GM12878 (cell line): Measurements from ENCODE around the gene SGIP1. TPM values are rescaled to one million over a fixed set of nuclear protein-coding genes. Genes with fewer than 3 reads are reported as not detected.

ENCODE experiments used
- ATAC-seq: fragments of 200-7000 bp; cut with Tn5 transposase; 3 replicates; pipeline ENCODE4 v1.9.1; 2020; ENCODE audit warnings: mild to moderate bottlenecking, moderate library complexity
- BruUV-seq: library from RNA; stranded (reverse); fragments of 400-500 nt; replicated peaks from 2 replicates; lab custom pipeline; 2021; lab: Mats Ljungman, UMichigan
- CTCF ChIA-PET: fragments of 300-600 bp; sonication (Branson Sonifier 250); formaldehyde crosslinking; extraction: SDS; loops from one replicate; lab custom pipeline; 2021; ENCODE audit warnings: inconsistent platforms; lab: Yijun Ruan, JAX
- POLR2A ChIA-PET: fragments of 350-600 bp; formaldehyde crosslinking; extraction: SDS; loops from one replicate; lab custom pipeline; 2021; ENCODE audit warnings: inconsistent platforms; lab: Charles Lee
- RAD21 ChIA-PET: fragments of 300-600 bp; sonication (Branson Sonifier 250); formaldehyde crosslinking; loops from one replicate; lab custom pipeline; 2023; ENCODE audit warnings: antibody characterized with exemption; ENCODE audit not compliant: unreplicated experiment; lab: Charles Lee
- SMC1A ChIA-PET: fragments of 300-600 bp; sonication (Branson Sonifier 250); formaldehyde crosslinking; loops from one replicate; lab custom pipeline; 2023; ENCODE audit not compliant: unreplicated experiment, uncharacterized antibody; lab: Charles Lee
- DNase-seq: peaks from one replicate; pipeline ENCODE4 v3.0.0-alpha.2; 2011; ENCODE audit warnings: low read depth, low spot score
- FAIRE-seq: peaks from 3 replicates; lab custom pipeline; 2011; peaks lifted over from hg19 to GRCh38; lab: Jason Lieb, UNC
- H2AFZ ChIP-seq: 2 replicates; pipeline ENCODE4 v1.6.0; 2011; ENCODE audit warnings: low read depth, low read length, control low read depth; ENCODE audit not compliant: control insufficient read depth
- H3K27ac ChIP-seq: 2 replicates; pipeline ENCODE4 v1.5.1; 2011; ENCODE audit warnings: control low read depth; ENCODE audit not compliant: control insufficient read depth, insufficient read depth
- H3K27me3 ChIP-seq, 2 experiments: replicated peaks in 1 of 2; 2 replicates each; pipeline versions ENCODE4 v1.6.0 to v1.6.1; 2011; ENCODE audit warnings: low read length in 1 of 2; ENCODE audit not compliant: control insufficient read depth in 2 of 2, insufficient read depth in 2 of 2
- H3K36me3 ChIP-seq, 2 experiments: 2 replicates each; pipeline ENCODE4 v1.5.1; 2011; ENCODE audit warnings: low read length in 1 of 2; ENCODE audit not compliant: control insufficient read depth in 2 of 2, insufficient read depth in 2 of 2
- H3K4me1 ChIP-seq: 2 replicates; pipeline ENCODE4 v1.6.1; 2011; ENCODE audit warnings: mild to moderate bottlenecking, low read length, moderate library complexity, mixed read lengths; ENCODE audit not compliant: control insufficient read depth, insufficient read depth
- H3K4me2 ChIP-seq: 2 replicates; pipeline ENCODE4 v1.6.0; 2011; ENCODE audit warnings: control low read depth; ENCODE audit not compliant: control insufficient read depth, insufficient read depth
- H3K4me3 ChIP-seq: fragments of 200-600 bp; sonication (generic); 2 replicates; pipeline ENCODE4 v1.5.1; 2016
- H3K79me2 ChIP-seq: 2 replicates; pipeline ENCODE4 v1.6.0; 2011; ENCODE audit warnings: low read length; ENCODE audit not compliant: control insufficient read depth, insufficient read depth
- H3K9ac ChIP-seq: 2 replicates; pipeline ENCODE4 v1.8.0; 2011; ENCODE audit warnings: low read length, control low read depth, mixed read lengths; ENCODE audit not compliant: control insufficient read depth, insufficient read depth
- H3K9me3 ChIP-seq: replicated peaks from 3 replicates; pipeline ENCODE4 v1.5.1; 2011; ENCODE audit warnings: mild to moderate bottlenecking, low read length; ENCODE audit not compliant: control insufficient read depth, insufficient read depth
- H4K20me1 ChIP-seq: 2 replicates; pipeline ENCODE4 v1.6.0; 2011; ENCODE audit not compliant: control insufficient read depth, insufficient read depth
- BRCA1 ChIP-seq: IDR thresholded peaks from 2 replicates; pipeline ENCODE4 v1.6.1; 2011; ENCODE audit warnings: low read depth, low read length, improper control_type of control experiment
- CEBPB ChIP-seq, 2 experiments: fragments of 150-350 bp in 1 of 2; IDR thresholded peaks; 2 replicates each; pipeline ENCODE4 v1.6.1; 2012 to 2014; ENCODE audit warnings: low read depth in 2 of 2, low read length in 2 of 2, borderline replicate concordance in 1 of 2, inconsistent platforms in 1 of 2
- EED ChIP-seq: sonication (generic); IDR thresholded peaks from 2 replicates; pipeline ENCODE4 v1.6.1; 2016; ENCODE audit warnings: antibody characterized with exemption, low read depth
- GATAD2B ChIP-seq: fragments of 450-650 bp; conservative IDR thresholded peaks from 2 replicates; pipeline ENCODE4 v1.6.1; 2017; ENCODE audit warnings: low read depth, mild to moderate bottlenecking, moderate library complexity
- NFYB ChIP-seq: IDR thresholded peaks from 2 replicates; pipeline ENCODE4 v1.6.1; 2011; ENCODE audit warnings: low read depth, mild to moderate bottlenecking, low read length, improper control_type of control experiment, moderate library complexity; ENCODE audit not compliant: insufficient read depth
- NR2C1 ChIP-seq: fragments of 450-650 bp; IDR thresholded peaks from 2 replicates; pipeline ENCODE4 v1.6.1; 2017; ENCODE audit warnings: antibody characterized with exemption, mild to moderate bottlenecking, moderate library complexity
- PAX5 ChIP-seq: IDR thresholded peaks from 2 replicates; pipeline ENCODE4 v1.6.1; 2011; ENCODE audit warnings: low read depth, low read length, borderline replicate concordance
- WGBS: methylation state at CpG from one replicate; pipeline ENCODE4 v1.1.6; 2016; ENCODE audit warnings: low lambda C conversion rate; ENCODE audit not compliant: insufficient replicate concordance, insufficient coverage; ENCODE audit errors: missing lambda C conversion rate; 5-methylcytosine and 5-hydroxymethylcytosine counted together
- in situ Hi-C: fragments of 300-500 bp; cut with MboI; formaldehyde crosslinking; loops from 9 replicates; pipeline ENCODE4 v1.14.3; 2018; ENCODE audit warnings: mixed read lengths
- intact Hi-C: fragments of 100-400 bp; cut with micrococcal nuclease; formaldehyde crosslinking; loops from one replicate; pipeline ENCODE4 v1.14.2; 2022; ENCODE audit not compliant: unreplicated experiment
- polyA plus RNA-seq, 11 experiments: library from polyadenylated mRNA; depleted of rRNA in 4 of 11; unstranded in 6 of 11; stranded (reverse) in 5 of 11; fragments of >200 nt; fragmentation: Nextera tagmentation in 4 of 11; fragmentation: Illumina TruSeq in 1 of 11; extraction: Ambion mirVana in 4 of 11; extraction: Trizol in 1 of 11; gene quantifications; 1 replicate in 1 of 11; 2 replicates in 10 of 11; pipeline versions ENCODE4 v1.2.1 to v1.2.3, GENCODE V29; 2011 to 2016; ENCODE audit warnings: inconsistent platforms in 2 of 11, missing spikeins in 2 of 11, low read depth in 1 of 11
- total RNA-seq, 4 experiments: library from RNA; depleted of rRNA in 3 of 4; stranded (reverse); fragments of >200 nt in 3 of 4; fragmentation: Illumina TruSeq in 1 of 4; extraction: Trizol in 1 of 4; gene quantifications; 2 replicates each; pipeline versions ENCODE4 v1.2.1 to v1.2.3, GENCODE V29; 2013 to 2021
- TF ChIP-seq, protein P1 (sequence below): fragments of 450-650 bp; formaldehyde crosslinking; IDR thresholded peaks from 2 replicates; pipeline ENCODE4 v1.4.0; 2020; ENCODE audit warnings: mild to moderate bottlenecking, moderate library complexity
- TF ChIP-seq, protein P2 (sequence below): fragments of 450-650 bp; IDR thresholded peaks from 2 replicates; pipeline ENCODE4 v1.6.1; 2017; ENCODE audit warnings: mild to moderate bottlenecking, low read depth, inconsistent platforms; ENCODE audit not compliant: poor library complexity, severe bottlenecking

The SGIP1 gene
- total and polyA plus RNA-seq, 10 of the 15 experiments (the other 5 are each of a cell fraction or from before 2014, with no cell fraction given), result 0.15 TPM; not detected in 9

DNA sequence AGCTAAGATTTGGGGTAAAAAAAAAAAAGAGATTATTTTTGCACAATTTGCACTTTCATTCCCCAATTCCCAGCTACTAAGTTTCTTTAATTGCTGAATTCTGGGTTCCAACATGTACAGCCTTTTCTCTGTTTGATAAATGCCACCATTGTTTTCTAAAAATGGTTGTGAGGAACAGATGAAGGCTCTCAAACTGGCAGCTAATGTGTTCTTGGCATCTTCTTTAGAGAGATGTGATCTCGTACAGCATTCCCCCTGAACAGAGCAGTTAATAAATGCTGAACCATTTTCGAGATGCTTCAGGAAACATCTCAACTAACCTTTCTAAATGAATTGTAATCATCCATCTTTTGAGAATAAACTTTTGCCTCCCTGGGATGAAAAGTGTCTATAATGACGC is 110.4 kb downstream of the SGIP1 start:
- ChIA-PET POLR2A (no interaction called here), CTCF (no interaction called here), SMC1A (interaction anchor here (1.0 to 1.6 kb wide), 2 partner anchors 10 to 64 kb away, joined by 3 to 5 read pairs; no protein-coding TSS in a partner anchor), RAD21 (no interaction called here)
- FAIRE-seq (no peak), DNase-seq (no peak), ATAC-seq (no peak)
- no peaks in the 10 kb centered on the region for H3K79me2 ChIP-seq
- whole genome bisulfite sequencing, result 14% methylated on average over 3 of the region's 3 CpGs
- H3K9me3 ChIP-seq, result no peaks in the 10 kb centered on the region
- in situ Hi-C loops, result no loop called here
- intact Hi-C loops, result no loop called here
- H3K4me3 ChIP-seq, result no peak overlapping the region
- no peaks in the 10 kb centered on the region for H3K36me3 ChIP-seq
- H3K4me2 ChIP-seq, result no peak overlapping the region
- H3K4me1 ChIP-seq, result peaks cover 5% of the 10 kb centered on the region
- H3K27me3 ChIP-seq, result no peaks in the 10 kb centered on the region; a peak in 2 of 4 replicates
- TF ChIP-seq, protein P1, sequence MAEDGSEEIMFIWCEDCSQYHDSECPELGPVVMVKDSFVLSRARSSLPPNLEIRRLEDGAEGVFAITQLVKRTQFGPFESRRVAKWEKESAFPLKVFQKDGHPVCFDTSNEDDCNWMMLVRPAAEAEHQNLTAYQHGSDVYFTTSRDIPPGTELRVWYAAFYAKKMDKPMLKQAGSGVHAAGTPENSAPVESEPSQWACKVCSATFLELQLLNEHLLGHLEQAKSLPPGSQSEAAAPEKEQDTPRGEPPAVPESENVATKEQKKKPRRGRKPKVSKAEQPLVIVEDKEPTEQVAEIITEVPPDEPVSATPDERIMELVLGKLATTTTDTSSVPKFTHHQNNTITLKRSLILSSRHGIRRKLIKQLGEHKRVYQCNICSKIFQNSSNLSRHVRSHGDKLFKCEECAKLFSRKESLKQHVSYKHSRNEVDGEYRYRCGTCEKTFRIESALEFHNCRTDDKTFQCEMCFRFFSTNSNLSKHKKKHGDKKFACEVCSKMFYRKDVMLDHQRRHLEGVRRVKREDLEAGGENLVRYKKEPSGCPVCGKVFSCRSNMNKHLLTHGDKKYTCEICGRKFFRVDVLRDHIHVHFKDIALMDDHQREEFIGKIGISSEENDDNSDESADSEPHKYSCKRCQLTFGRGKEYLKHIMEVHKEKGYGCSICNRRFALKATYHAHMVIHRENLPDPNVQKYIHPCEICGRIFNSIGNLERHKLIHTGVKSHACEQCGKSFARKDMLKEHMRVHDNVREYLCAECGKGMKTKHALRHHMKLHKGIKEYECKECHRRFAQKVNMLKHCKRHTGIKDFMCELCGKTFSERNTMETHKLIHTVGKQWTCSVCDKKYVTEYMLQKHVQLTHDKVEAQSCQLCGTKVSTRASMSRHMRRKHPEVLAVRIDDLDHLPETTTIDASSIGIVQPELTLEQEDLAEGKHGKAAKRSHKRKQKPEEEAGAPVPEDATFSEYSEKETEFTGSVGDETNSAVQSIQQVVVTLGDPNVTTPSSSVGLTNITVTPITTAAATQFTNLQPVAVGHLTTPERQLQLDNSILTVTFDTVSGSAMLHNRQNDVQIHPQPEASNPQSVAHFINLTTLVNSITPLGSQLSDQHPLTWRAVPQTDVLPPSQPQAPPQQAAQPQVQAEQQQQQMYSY, result no peak
- TF ChIP-seq GATAD2B, result no peak
- no peak for TF ChIP-seq CEBPB (IDR thresholded peaks at IDR 0.05; ENCODE audit: borderline replicate concordance in 1 of 2, low read depth in 2 of 2, low read length in 2 of 2)
- TF ChIP-seq NR2C1, result no peak
- TF ChIP-seq NFYB, result no peak
- TF ChIP-seq EED, result no peak
- TF ChIP-seq PAX5, result no peak
- no peak for TF ChIP-seq BRCA1
- TF ChIP-seq, protein P2, sequence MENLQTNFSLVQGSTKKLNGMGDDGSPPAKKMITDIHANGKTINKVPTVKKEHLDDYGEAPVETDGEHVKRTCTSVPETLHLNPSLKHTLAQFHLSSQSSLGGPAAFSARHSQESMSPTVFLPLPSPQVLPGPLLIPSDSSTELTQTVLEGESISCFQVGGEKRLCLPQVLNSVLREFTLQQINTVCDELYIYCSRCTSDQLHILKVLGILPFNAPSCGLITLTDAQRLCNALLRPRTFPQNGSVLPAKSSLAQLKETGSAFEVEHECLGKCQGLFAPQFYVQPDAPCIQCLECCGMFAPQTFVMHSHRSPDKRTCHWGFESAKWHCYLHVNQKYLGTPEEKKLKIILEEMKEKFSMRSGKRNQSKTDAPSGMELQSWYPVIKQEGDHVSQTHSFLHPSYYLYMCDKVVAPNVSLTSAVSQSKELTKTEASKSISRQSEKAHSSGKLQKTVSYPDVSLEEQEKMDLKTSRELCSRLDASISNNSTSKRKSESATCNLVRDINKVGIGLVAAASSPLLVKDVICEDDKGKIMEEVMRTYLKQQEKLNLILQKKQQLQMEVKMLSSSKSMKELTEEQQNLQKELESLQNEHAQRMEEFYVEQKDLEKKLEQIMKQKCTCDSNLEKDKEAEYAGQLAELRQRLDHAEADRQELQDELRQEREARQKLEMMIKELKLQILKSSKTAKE, result no peak
- H3K27ac ChIP-seq, result no peak overlapping the region
- no peaks in the 10 kb centered on the region for H4K20me1 ChIP-seq
- no peak overlapping the region for H3K9ac ChIP-seq
- no peak overlapping the region for H2AFZ ChIP-seq
- BruUV-seq, result no TSS peak
